ENCODE results near the gene ITGA1.

ITGA1 gene

DNA sequence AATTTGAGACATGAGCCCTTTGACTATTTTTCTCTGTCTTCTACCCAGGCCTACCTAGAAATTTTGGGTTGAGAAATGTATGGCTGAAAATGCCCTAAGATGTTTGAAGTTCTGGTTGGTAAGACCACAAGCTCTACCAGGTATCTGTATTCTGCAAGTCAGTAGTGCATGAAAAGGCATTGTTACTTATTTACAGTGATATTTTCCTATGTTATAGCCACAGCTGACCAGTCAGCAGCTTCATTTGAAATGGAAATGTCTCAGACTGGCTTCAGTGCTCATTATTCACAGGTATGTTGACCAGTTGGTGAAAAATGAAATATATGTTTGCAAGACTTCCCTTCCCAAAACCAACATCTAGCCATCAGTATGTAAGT is 109.5 kb downstream of the ITGA1 start:
- no peak for DNase-seq (ENCODE audit: low spot score)

DNA sequence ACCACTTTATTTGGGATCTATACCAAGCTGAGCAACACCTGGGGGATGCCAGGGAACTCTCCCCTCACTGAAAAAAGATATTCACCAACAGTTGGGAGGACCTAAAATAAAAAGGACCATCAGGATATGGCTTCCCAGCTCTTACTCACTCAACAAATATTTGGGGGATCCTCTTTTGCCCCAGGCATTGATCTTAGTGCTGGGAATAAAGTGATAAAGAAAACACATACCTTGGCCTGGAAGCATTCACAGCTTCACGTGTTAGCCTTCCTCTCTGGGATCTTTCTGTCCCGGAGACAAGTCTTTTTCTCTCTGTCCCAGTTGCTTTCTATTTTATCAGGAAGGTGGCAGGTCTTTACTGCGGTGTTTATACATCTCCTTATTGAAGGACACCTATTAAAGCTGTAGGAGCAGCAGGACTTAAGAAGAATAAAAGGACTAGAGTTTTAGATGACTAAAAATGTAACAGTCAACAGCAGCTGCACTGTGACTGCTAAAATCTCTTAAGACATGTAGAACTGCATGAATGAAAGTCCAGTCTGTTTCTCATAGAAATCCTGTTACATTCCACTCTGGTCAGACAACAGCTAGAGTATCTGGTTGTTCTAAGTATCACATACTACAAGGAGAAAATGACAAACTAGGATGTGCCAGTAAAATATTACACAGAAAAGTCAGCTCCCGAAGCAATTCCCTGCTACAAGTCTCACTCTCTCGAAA is 111.4 kb downstream of the ITGA1 start:
- no peak for DNase-seq (ENCODE audit: low spot score)

DNA sequence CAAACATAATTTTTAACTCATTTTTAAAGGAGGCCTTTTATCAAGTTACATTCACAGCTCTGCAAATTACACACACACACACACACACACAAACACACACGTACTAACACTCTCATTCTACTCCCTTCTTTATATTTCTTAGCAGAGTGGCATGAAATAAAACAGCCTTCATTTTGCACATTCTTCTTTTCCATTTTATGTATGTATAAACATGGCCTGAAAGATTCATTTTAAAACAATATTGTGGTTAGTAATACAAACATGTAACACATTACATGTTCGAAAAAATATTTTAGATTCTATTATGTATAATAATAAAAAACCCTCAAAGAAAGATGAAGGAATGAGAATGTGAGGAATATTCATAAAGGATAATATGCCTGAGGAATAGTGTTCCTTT is 115.4 kb downstream of the ITGA1 start:
- no peak for DNase-seq (ENCODE audit: low spot score)

DNA sequence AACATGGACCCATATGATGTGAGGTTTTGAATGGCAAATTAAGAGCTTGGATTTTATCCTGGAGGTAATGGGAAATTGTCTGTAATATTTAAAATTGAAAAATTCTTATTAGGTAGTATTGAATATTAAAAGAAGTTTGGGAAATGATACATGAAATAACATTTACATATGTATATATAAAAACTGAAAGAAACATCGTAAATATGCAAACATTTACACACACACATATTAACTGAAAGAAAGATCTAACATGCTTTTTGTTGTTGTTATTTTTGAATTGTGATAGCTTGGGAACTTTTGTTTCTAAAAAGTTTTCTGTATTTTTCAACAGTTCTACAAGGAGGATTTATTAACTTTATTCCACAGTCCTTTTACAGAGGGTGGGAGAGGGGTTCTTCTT is 118.6 kb downstream of the ITGA1 start:
- DNase-seq (ENCODE audit: low spot score), result no peak

DNA sequence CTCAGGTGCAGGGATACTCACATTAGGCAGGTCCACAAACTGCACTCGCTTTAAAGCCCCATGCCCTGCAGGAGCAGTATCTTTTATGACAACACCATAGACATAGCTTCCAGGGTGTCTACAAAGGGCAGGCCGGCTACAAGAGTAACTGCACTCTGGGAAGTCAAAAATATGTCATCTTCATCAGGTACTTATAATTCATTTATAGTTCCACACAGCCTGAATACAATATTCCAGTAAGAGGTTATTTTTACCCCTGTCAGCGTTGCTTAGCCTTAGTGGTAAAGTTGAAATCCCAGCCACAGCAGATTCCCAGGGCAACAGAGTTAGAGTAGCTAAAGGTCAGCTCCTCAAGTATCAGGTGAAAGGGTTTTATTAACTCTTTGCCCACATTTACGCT is 119.1 kb downstream of the ITGA1 start:
- no peak for DNase-seq (ENCODE audit: low spot score)

DNA sequence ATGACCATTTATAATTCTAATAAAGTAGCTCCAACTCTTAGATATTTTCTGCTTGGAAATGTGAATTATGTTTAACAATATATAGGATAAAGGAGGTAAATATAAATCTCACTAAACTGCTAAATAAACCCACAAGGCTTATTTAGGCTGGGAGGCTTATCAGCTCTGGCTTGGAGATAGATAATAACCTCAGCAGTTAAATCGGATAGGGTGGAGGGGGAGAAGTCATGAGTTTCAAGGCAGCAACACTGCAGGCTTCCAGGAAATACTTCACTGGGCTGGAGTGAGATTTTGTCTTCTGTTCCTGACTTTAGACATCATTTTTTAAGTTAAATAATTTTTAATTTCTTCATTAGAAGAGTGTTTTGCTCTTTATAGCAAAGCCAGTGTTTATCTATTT is 121.5 kb downstream of the ITGA1 start:
- DNase-seq (ENCODE audit: low spot score), result no peak

DNA sequence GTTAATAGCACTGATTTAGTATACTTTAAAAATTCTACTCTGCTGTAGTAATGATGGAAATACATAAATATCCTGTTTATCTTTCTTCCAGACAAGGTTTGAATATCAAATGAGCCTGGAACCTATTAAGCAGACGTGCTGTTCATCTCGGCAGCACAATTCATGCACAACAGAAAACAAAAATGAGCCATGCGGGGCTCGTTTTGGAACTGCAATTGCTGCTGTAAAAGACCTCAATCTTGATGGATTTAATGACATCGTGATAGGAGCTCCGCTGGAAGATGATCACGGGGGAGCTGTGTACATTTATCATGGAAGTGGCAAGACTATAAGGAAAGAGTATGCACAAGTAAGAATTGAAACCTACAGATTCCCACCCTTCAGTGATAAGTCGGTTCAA is 122.4 kb downstream of the ITGA1 start:
- DNase-seq (ENCODE audit: low spot score), result no peak

DNA sequence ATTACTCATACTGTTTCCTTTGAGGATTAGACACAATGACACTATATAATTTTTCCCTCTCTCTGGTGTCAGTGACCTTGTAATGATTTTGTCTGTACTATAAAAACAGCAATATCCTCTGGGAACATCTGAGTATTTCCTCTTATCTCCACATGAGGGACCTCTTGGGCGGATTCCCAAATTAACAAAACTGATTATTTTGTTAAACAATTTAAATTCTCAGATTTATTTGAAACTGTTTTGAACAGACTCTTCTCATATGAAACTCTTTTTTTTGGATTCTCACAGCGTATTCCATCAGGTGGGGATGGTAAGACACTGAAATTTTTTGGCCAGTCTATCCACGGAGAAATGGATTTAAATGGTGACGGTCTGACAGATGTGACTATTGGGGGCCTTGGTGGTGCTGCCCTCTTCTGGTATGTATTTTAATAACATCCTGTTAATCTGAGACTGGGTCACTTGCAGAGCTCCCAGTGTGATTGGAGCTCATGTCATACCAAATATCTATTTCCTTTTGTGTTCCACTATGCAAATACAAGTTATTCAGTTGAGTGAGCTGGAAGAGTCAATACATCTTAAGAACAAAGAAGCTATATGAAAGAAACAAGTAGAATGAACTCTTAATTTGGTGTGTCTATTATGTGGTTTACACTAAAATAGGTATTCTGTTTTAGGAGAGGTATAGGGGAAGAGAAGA is 127.6 kb downstream of the ITGA1 start:
- peak; percentile 77 for DNase-seq (ENCODE audit: low spot score)

DNA sequence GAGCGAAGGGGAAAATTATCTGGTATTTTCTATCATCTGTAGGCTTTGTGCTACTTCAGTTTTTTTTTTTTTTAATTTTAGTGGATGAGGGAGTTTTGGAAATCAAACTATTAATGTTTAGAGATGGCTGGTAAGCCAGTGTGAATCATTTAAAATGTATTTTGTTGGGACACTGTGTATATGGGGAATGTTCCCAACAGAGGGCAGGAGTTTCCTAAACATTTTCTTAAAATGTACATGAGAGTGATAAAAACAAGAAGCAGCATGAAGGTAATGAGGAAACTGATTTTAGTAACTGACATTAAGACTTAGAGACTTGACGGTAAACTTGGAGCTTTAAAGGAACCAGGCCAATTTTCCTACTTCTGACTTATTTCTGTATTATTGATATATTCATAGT is 133.2 kb downstream of the ITGA1 start:
- no peak for DNase-seq (ENCODE audit: low spot score)

DNA sequence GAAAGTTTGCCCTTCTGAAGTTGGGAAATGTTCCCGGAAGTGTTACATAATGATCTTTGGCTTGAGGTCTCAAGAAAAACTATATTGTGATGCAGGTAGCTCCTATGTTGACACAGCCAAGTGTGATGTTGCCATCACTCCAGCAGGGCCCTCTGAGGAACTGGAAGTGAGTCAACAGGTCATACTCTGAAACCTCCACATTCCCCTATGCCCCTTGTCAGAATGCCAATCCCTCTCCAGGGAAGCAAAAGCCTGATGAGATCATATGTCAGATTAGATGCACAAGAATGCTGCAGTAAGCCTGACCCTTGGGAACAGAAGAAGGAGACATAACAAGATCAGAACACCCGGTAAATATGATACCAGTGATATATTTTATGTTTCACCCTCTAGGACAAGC is 134.7 kb downstream of the ITGA1 start:
- no peak for DNase-seq (ENCODE audit: low spot score)

DNA sequence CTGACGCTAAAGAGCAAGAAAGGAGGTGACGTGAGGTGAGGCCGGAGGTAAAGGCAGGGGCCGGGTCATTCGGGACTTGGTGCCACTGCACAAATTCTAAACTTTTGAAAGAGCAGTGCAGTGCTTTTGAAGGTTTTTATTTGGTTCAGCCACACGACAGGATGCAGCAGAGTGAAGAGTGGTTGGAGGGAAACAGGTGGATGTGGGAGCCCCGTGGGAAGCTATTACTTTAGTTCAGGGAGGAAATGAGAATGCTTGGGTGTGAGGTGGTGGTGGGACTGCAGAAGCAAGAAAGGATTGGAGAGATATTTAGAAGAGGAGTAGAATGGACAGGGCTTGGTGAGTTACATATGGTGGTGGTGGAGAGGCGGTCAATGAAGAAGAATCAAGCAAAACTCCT is 136.7 kb downstream of the ITGA1 start:
- DNase-seq (ENCODE audit: low spot score), result no peak

DNA sequence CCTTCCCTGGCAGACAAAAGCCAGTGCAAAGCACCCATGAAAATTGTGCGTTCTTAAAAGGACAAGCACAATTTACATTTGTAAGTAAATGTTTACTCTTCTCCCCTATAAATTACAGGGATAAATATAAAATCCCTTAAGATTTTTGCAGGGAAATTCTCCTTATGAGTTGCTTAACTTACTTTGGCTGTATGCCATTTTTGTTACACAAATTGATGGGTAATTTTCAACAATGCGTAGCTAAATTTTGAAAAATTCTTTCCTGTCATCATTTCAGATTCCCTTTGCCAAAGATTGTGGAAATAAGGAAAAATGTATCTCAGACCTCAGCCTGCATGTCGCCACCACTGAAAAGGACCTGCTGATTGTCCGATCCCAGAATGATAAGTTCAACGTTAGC is 137.3 kb downstream of the ITGA1 start:
- no peak for DNase-seq (ENCODE audit: low spot score)

DNA sequence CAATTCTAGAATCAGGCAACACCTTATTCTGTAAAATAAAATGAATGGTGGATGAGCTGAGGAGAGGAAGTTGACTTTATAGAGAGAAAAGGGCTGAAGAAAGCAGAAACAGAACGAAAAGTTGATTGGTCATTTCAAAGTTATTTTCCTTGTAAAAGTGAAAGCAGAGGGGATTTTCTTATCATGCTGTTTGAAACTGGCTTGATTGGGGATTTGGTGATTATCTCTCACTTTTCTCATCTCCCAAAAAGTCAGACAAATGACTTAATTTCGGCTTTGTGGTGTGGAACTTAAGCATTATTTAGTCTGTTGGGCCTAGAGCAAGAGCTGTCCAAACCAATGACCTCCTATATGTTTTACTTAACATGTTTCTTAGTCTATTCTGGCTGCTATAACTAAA is 141.0 kb downstream of the ITGA1 start:
- no peak for DNase-seq (ENCODE audit: low spot score)

DNA sequence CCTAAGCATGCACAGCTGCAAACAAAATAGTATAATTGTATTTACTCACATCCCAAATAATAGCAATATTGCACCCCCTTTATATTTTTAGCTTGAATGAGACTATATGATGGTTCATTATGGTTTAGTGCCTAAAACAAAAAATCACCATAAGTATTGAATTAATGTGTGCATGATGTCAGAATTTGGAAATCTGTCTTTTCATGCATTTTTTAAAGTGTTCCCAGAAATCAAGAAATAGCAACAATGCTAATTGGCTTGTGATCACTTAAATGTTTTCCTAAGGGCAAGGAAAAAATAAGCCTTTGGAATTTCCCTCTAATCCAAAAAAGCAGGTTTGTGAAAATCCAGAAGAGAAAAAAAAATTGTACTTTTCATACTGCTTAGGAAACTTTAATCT is 150.5 kb downstream of the ITGA1 start:
- DNase-seq (ENCODE audit: low spot score), result no peak

DNA sequence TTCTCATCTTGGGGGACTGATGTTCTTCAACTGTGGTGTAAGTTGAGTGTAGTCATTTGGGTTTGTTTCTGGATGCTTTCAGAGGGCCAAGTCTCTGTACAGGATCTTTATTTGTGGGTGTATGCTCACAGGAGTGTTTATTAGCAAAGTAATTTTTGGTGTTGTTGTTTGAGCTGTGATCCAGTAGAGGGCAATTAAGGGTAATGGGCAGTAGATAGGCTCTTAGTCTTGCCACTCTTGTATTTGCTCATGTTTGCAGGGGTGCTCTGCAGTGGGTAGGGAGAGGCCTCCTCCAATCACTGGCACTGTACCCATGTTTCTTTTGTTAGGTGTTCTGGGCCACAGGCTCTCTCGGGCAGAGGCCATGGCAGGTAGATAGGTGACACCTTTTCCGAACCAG is 155.6 kb downstream of the ITGA1 start:
- DNase-seq (ENCODE audit: low spot score), result no peak

DNA sequence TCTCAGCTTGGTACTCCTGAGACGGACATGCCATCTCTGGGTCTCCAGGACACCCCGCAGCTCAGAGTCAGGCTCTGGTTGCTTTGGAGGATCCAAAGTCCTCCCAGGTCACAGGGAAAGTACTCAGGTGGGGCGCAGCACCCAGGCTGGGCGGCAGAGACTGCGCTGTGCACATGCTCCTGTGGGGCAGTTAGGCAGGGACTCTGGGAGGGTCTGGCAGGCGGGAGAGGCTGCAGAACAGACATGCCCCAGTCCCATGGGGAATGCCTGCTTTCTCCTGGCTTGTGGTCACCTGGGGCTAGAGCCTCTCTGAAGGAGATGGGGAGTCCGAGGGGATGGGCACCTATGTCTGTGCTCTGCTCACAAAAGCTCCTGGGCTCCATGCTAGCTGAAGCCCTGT is 156.1 kb downstream of the ITGA1 start:
- DNase-seq (ENCODE audit: low spot score), result no peak

DNA sequence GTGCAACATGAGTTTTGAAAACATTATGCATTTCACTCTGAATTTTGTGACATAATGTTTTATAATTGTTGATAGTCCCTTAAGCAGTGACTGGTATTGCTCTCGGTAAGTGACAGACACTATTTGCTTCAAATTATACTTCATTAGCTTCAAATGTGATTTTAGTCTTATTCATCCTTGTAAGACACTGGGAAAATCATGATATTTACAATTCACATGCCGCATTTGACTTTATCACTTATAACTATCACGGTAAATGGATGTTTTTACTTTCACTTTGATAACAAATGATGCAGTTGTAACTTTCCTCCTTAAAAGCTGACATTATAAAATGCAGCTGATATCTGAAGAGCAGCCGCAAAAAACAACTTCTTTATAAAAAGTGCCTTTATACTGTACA is 157.3 kb downstream of the ITGA1 start:
- DNase-seq (ENCODE audit: low spot score), result no peak

DNA sequence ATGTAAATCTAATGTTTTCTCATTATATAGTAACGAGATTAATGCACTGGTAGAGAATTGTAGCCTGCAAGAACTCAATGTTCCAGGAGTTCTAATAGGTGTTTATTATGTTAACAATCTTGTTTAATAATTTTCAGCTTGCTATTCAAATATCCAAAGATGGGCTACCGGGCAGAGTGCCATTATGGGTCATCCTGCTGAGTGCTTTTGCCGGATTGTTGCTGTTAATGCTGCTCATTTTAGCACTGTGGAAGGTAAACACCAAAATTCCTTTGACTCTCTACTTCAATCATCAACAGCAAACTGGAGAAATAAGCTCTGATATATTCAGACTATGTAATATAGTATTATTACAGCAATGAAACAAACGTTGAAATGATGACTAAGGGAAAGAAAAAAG is 159.5 kb downstream of the ITGA1 start:
- no peak for DNase-seq (ENCODE audit: low spot score)

DNA sequence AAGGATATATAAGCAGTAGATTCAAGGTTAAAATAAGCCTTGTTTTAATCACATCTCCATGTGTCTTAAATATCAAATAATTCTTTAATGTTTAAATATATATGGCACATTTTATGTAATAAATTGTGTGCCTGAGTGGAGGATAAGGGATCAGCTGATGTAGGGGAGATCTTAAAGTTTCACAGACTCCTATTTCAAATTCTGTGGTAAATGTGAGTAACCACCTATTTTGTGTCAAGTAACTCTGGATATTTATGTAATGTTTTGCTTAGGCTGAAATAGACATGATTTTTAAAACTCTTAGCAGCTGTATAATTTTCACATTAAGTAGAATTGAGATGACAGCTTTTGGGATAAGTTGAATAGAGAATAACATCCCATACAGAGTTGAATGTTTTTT is 160.1 kb downstream of the ITGA1 start:
- DNase-seq (ENCODE audit: low spot score), result no peak

DNA sequence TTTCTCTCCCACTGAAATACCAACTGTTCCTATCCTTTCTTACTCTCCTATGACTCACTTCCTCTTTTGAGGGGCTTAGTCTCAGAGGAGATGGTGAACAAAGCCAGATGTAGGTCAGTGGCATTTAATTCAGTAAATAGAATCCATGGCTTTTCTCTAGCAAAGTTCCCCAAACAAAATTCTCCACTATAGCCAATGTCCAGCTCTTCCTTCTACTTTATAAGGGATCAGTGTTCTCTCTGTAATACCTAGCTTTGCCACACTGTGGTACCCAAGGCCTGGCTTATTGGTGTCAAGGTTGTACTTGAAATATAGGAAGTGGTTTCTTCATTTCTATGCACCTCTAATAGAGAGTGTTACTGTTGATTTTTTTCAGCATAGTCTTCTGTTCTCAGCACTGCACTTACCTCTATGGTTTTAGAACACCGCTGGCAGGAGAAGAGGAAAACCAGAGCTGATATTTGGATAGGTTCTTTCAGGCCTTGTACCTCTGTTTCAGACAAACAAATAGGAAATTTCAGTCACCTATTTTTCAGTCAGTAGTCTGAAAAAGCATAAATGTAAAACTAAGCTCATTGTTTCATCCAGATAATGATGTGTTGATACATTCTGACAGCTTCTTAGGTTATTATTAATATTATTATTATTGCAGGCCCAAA is 160.8 kb downstream of the ITGA1 start:
- peak; percentile 86 for DNase-seq (ENCODE audit: low spot score)

DNA sequence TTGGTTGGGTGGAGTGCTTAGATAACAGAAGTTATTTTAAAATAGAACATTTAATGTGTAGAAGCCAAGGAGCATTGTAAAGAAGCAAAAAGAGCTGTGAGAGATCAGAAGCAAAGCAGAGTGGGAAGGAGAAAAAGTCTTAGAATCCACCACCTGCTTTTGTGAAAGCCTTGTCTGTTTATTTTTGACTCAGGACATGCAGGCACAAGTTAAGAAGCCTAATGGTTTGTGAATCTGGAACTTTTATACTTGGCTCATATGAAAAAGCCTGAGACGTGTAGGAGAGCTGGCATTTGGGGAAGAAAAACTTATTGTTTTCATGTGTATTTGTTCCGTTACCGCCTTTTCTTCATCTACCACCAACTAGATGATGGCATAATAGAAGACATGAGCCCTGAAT is 163.0 kb downstream of the ITGA1 start:
- DNase-seq (ENCODE audit: low spot score), result no peak

DNA sequence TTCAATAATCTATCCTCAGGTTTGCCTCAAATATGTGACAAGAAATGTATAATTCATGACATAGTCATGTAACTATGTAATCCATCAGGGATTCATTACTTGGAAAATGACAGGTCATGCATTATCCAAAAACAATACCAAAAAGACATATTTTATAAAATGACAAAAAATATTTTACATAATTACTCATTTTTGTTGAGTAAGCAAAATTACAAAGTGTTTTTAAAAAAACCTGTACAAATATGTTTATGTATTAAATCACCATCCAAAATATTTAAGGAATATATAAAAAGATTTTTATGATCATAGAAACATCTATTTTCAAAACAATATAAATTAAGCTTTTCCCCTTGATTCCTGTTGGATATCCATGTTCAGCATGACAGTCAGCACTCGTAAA is 164.8 kb downstream of the ITGA1 start:
- no peak for DNase-seq (ENCODE audit: low spot score)

DNA sequence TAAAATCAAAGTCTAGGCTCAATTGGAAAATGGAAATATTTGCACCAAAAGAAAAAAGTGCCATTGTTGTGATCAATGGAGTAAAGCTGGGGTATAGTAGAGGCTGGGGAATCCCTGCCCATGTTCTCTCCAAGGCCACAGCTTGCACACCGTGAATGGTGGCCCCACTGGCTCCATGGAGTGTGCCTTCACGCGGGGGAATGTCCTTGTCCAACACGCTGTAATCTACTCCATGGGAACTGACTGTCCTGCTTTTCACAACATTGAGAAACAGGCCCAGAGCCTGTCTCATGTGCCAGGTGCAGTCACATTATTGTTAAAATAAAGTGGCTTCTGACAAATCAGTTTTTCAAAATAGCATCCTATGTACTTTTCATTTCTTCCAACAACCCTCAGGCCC is 168.3 kb downstream of the ITGA1 start:
- DNase-seq (ENCODE audit: low spot score), result no peak

Measured in Ammon's horn (tissue), 1 donor.